DOHH2 (cell line): Measurements from ENCODE around the gene PVALEF.
"Not testable (repeated sequence)": the region's sequence is repeated elsewhere in the genome, so short reads cannot be mapped to it uniquely, and the experiment has no call there.

ENCODE experiments used
- CTCF ChIP-seq: fragments of 200-600 bp; sonication (generic); IDR thresholded peaks from one replicate; pipeline ENCODE4 v1.5.1; 2014; ENCODE audit warnings: antibody characterized with exemption, mild to moderate bottlenecking, low read depth, low read length; ENCODE audit not compliant: poor library complexity, severe bottlenecking
- EZH2phosphoT487 ChIP-seq: fragments of 200-600 bp; sonication (generic); IDR thresholded peaks from 2 replicates; pipeline ENCODE4 v1.6.1; 2017; ENCODE audit warnings: borderline replicate concordance, mild to moderate bottlenecking, antibody characterized with exemption, low read length, moderate library complexity, mixed read lengths

GRCh38 chr17:81154016-81154415, 11.3 kb upstream of the PVALEF start:
- TF ChIP-seq CTCF, EZH2phosphoT487: not testable (repeated sequence)
